H1 (cell line): ENCODE measurements around the gene EXTL1. TPM values are rescaled to one million over a fixed set of nuclear protein-coding genes. Genes with fewer than 3 reads are reported as not detected.

Experiments
- CTCF ChIA-PET: fragments of 300-600 bp; sonication (Branson Sonifier 250); formaldehyde crosslinking; loops from one replicate; lab custom pipeline; 2021; ENCODE audit not compliant: partially characterized antibody; lab: Charles Lee
- POLR2A ChIA-PET: fragments of 300-600 bp; sonication (Branson Sonifier 250); formaldehyde crosslinking; loops from one replicate; lab custom pipeline; 2021; ENCODE audit warnings: inconsistent platforms; ENCODE audit not compliant: partially characterized antibody; lab: Charles Lee
- DNase-seq, 2 experiments: peaks; one replicate each; pipeline versions ENCODE4 v3.0.0 to v3.0.0-alpha.2; 2010 to 2022; ENCODE audit warnings: low spot score in 2 of 2, low read depth in 1 of 2, mixed read lengths in 1 of 2
- FAIRE-seq: peaks from 2 replicates; lab custom pipeline; 2011; peaks lifted over from hg19 to GRCh38; lab: Jason Lieb, UNC
- H2AFZ ChIP-seq: 2 replicates; pipeline ENCODE4 v1.8.1; 2012; ENCODE audit warnings: low read length, inconsistent platforms
- H2AK5ac ChIP-seq: 2 replicates; pipeline ENCODE4 v1.6.1; 2013; ENCODE audit warnings: low read depth, low read length
- H2BK120ac ChIP-seq: replicated peaks from 2 replicates; pipeline ENCODE3; 2013; ENCODE audit warnings: low read depth, low read length, inconsistent platforms
- H2BK12ac ChIP-seq: 2 replicates; pipeline ENCODE4 v1.6.1; 2013; ENCODE audit warnings: low read depth, low read length
- H2BK15ac ChIP-seq: 2 replicates; pipeline ENCODE4 v1.6.1; 2013; ENCODE audit warnings: low read length
- H2BK20ac ChIP-seq: 2 replicates; pipeline ENCODE4 v1.6.1; 2013; ENCODE audit warnings: low read length
- H2BK5ac ChIP-seq: 2 replicates; pipeline ENCODE4 v1.6.1; 2013; ENCODE audit warnings: low read depth, low read length
- H3K14ac ChIP-seq: 2 replicates; pipeline ENCODE4 v1.6.1; 2013; ENCODE audit warnings: inconsistent platforms; ENCODE audit not compliant: insufficient read length
- H3K18ac ChIP-seq: 2 replicates; pipeline ENCODE4 v1.6.1; 2013; ENCODE audit warnings: low read length; ENCODE audit errors: extremely low read depth
- H3K23ac ChIP-seq: 2 replicates; pipeline ENCODE4 v1.6.1; 2013; ENCODE audit warnings: inconsistent platforms; ENCODE audit not compliant: insufficient read length
- H3K23me2 ChIP-seq: 2 replicates; pipeline ENCODE4 v1.6.1; 2013; ENCODE audit warnings: low read depth, low read length
- H3K27ac ChIP-seq: 2 replicates; pipeline ENCODE4 v1.6.1; 2011; ENCODE audit warnings: low read depth, low read length, inconsistent platforms
- H3K27me3 ChIP-seq, 4 experiments: replicated peaks in 1 of 4; 1 replicate in 1 of 4; 2 replicates in 3 of 4; pipeline versions ENCODE4 v1.6.1 to v1.8.1; 2011 to 2013; ENCODE audit warnings: low read length in 3 of 4, mild to moderate bottlenecking in 3 of 4, inconsistent platforms in 2 of 4, mixed read lengths in 2 of 4, moderate library complexity in 1 of 4; ENCODE audit not compliant: control insufficient read depth in 3 of 4, insufficient read depth in 3 of 4; ENCODE audit errors: extremely low read depth in 1 of 4
- H3K36me3 ChIP-seq, 4 experiments: 2 replicates each; pipeline versions ENCODE4 v1.6.1 to v1.8.1; 2011 to 2013; ENCODE audit warnings: mild to moderate bottlenecking in 4 of 4, low read length in 3 of 4, moderate library complexity in 2 of 4, control low read depth in 1 of 4, inconsistent platforms in 1 of 4; ENCODE audit not compliant: insufficient read depth in 4 of 4, control insufficient read depth in 2 of 4
- H3K4ac ChIP-seq: replicated peaks from 2 replicates; pipeline ENCODE3; 2013; ENCODE audit warnings: low read length, low read depth, mixed read lengths, inconsistent platforms; ENCODE audit not compliant: insufficient read length
- H3K4me1 ChIP-seq, 4 experiments: replicated peaks in 1 of 4; 1 replicate in 1 of 4; 2 replicates in 3 of 4; pipeline versions ENCODE4 v1.6.1 to v1.8.1; 2011 to 2013; ENCODE audit warnings: low read length in 3 of 4, inconsistent platforms in 2 of 4, mixed read lengths in 1 of 4; ENCODE audit not compliant: insufficient read depth in 4 of 4, control insufficient read depth in 3 of 4
- H3K4me2 ChIP-seq, 2 experiments: 2 replicates each; pipeline versions ENCODE4 v1.6.1 to v1.8.1; 2011 to 2013; ENCODE audit warnings: low read depth in 2 of 2, low read length in 2 of 2, control low read depth in 1 of 2, inconsistent platforms in 1 of 2, mild to moderate bottlenecking in 1 of 2; ENCODE audit not compliant: insufficient read depth in 1 of 2
- H3K4me3 ChIP-seq, 4 experiments: fragments of 200-600, 300-600 bp in 1 of 4; sonication (generic), shearing (Covaris generic), sonication (Bioruptor Twin) in 1 of 4; 2 replicates each; pipeline versions ENCODE4 v1.5.1 to v1.8.1; 2011 to 2016; ENCODE audit warnings: low read length in 4 of 4, low read depth in 3 of 4, control low read depth in 2 of 4, inconsistent platforms in 2 of 4, mild to moderate bottlenecking in 2 of 4, mixed read lengths in 1 of 4, moderate library complexity in 1 of 4; ENCODE audit not compliant: insufficient read depth in 2 of 4; ENCODE audit errors: extremely low read depth in 1 of 4
- H3K56ac ChIP-seq: replicated peaks from 2 replicates; pipeline ENCODE3; 2013; ENCODE audit warnings: low read depth, mild to moderate bottlenecking, mixed read lengths, low read length, inconsistent platforms; ENCODE audit not compliant: insufficient read length
- H3K79me1 ChIP-seq: 2 replicates; pipeline ENCODE4 v1.6.1; 2013; ENCODE audit warnings: low read depth, low read length, control low read depth
- H3K79me2 ChIP-seq, 2 experiments: 2 replicates each; pipeline versions ENCODE4 v1.6.1 to v1.8.1; 2012 to 2013; ENCODE audit warnings: low read length in 2 of 2, mild to moderate bottlenecking in 2 of 2, inconsistent platforms in 1 of 2; ENCODE audit not compliant: insufficient read depth in 2 of 2, control insufficient read depth in 1 of 2
- H3K9ac ChIP-seq, 4 experiments: replicated peaks in 1 of 4; 1 replicate in 1 of 4; 2 replicates in 3 of 4; pipeline versions ENCODE4 v1.6.1 to v1.8.1; 2011 to 2013; ENCODE audit warnings: low read depth in 3 of 4, low read length in 3 of 4, control low read depth in 2 of 4, mild to moderate bottlenecking in 2 of 4, moderate library complexity in 2 of 4, inconsistent platforms in 1 of 4; ENCODE audit errors: extremely low read depth in 1 of 4
- H3K9me3 ChIP-seq, 2 experiments: 2 replicates each; pipeline versions ENCODE4 v1.6.1 to v1.8.1; 2012 to 2013; ENCODE audit warnings: mild to moderate bottlenecking in 2 of 2, moderate library complexity in 2 of 2, control low read depth in 1 of 2, inconsistent platforms in 1 of 2, low read depth in 1 of 2, low read length in 1 of 2, mixed read lengths in 1 of 2; ENCODE audit not compliant: insufficient read depth in 2 of 2
- H4K20me1 ChIP-seq, 2 experiments: replicated peaks in 1 of 2; 2 replicates each; pipeline versions ENCODE3 to v1.8.1; 2011 to 2013; ENCODE audit warnings: inconsistent platforms in 2 of 2, low read length in 2 of 2, mild to moderate bottlenecking in 1 of 2; ENCODE audit not compliant: insufficient read depth in 2 of 2, control insufficient read depth in 1 of 2
- H4K5ac ChIP-seq: 2 replicates; pipeline ENCODE4 v1.6.1; 2013; ENCODE audit warnings: low read length, low read depth, mixed read lengths, inconsistent platforms; ENCODE audit not compliant: insufficient read length
- H4K8ac ChIP-seq: 2 replicates; pipeline ENCODE4 v1.8.0; 2013; ENCODE audit warnings: mild to moderate bottlenecking, moderate library complexity, low read length, inconsistent platforms; ENCODE audit not compliant: insufficient read depth; ENCODE audit errors: extremely low read depth
- H4K91ac ChIP-seq: replicated peaks from 2 replicates; pipeline ENCODE3; 2013; ENCODE audit warnings: low read length, mixed read lengths, inconsistent platforms; ENCODE audit not compliant: insufficient read length
- POU5F1 ChIP-seq: IDR thresholded peaks from 2 replicates; pipeline ENCODE4 v1.6.1; 2011; ENCODE audit warnings: low read depth, mild to moderate bottlenecking, low read length, moderate library complexity
- RAD21 ChIP-seq, 2 experiments: IDR thresholded peaks in 1 of 2; conservative IDR thresholded peaks in 1 of 2; 2 replicates each; pipeline ENCODE4 v1.6.1; 2011; ENCODE audit warnings: low read depth in 2 of 2, low read length in 2 of 2, improper control_type of control experiment in 1 of 2, inconsistent platforms in 1 of 2, mild to moderate bottlenecking in 1 of 2, moderate library complexity in 1 of 2
- WGBS, 2 experiments: shearing (Covaris generic) in 1 of 2; methylation state at CpG; one replicate each; pipeline versions ENCODE4 v1.1.6 to v1.1.7; 2013 to 2015; ENCODE audit warnings: low lambda C conversion rate in 2 of 2, mixed read lengths in 2 of 2, inconsistent platforms in 1 of 2, low coverage in 1 of 2, missing lambda C conversion rate in 1 of 2; ENCODE audit not compliant: insufficient replicate concordance in 2 of 2, insufficient coverage in 1 of 2, insufficient read length in 1 of 2; ENCODE audit errors: extremely low coverage in 1 of 2, missing lambda C conversion rate in 1 of 2; 5-methylcytosine and 5-hydroxymethylcytosine counted together
- polyA plus RNA-seq, 7 experiments: library from polyadenylated mRNA; depleted of rRNA in 3 of 7; stranded (reverse) in 5 of 7; unstranded in 2 of 7; fragments of >200 nt in 5 of 7; fragments of 200-250 nt in 2 of 7; gene quantifications; 1 replicate in 5 of 7; 2 replicates in 1 of 7; 4 replicates in 1 of 7; pipeline versions ENCODE4 v1.2.1 to v1.2.3, GENCODE V29; 2011 to 2013; ENCODE audit warnings: missing spikeins in 2 of 7, mixed read lengths in 2 of 7
- total RNA-seq: library from RNA; stranded (reverse); fragmentation: NEBNext Ultra II Directional; extraction: Animal tissue kit (Norgen Biotek cat#: 25700); gene quantifications from 2 replicates; pipeline ENCODE4 v1.2.1, GENCODE V29; 2021

Gene EXTL1
- total and polyA plus RNA-seq, 2 of the 8 experiments (the other 6 are each of a cell fraction or from before 2014, with no cell fraction given) = 0.89 to 1.2 TPM

DNA sequence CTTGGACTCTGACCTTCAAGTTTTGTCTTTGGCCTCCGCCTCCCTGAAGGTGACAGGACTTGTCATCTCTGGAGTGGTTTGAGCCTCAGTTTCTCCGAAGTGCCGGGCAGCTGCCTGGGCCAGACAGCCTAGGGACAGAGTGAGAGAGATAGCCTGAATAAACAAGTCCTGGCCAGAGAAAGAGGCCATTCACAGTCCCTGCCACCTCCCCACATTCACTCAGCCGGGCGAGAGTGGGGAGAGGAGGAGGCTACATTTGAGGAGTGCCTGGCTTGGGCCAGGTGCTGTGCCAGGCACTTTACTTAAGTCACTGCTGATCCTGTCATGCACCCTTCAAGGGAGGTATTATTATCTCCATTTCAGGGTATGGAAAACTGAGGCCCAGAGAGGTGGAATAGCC, 3.5 kb downstream of the EXTL1 start:
- no peak overlapping the region for H3K23ac ChIP-seq
- no peak overlapping the region for H4K91ac ChIP-seq
- H2BK15ac ChIP-seq = no peak overlapping the region
- H3K18ac ChIP-seq = no peak overlapping the region
- DNase-seq (no peak), FAIRE-seq (no peak)
- CTCF ChIA-PET = interaction anchor here (0.6 to 6.4 kb wide), 4 partner anchors 10 to 121 kb away, joined by 4 to 46 read pairs (median 6); no protein-coding TSS in a partner anchor
- H2BK20ac ChIP-seq = no peak overlapping the region
- H3K27ac ChIP-seq = no peak overlapping the region
- peaks cover 3% of the 10 kb centered on the region; the same call in 1 of the 2 replicates for H3K23me2 ChIP-seq
- no peaks in the 10 kb centered on the region for H3K9me3 ChIP-seq
- H3K4me3 ChIP-seq = no peak overlapping the region
- no peak overlapping the region for H2AK5ac ChIP-seq
- no peaks in the 10 kb centered on the region for H4K20me1 ChIP-seq
- H3K27me3 ChIP-seq = no peaks in the 10 kb centered on the region
- no peak overlapping the region for H2BK12ac ChIP-seq
- H4K8ac ChIP-seq = no peak overlapping the region
- H3K14ac ChIP-seq = no peak overlapping the region
- H3K79me2 ChIP-seq = no peaks in the 10 kb centered on the region
- 86% methylated on average over 5 of the region's 5 CpGs; no CpG with 5 or more reads in 1 of the 2 experiments for whole genome bisulfite sequencing, 2 experiments
- H3K4me1 ChIP-seq = peaks cover 0 to 16% (median 13%) of the 10 kb centered on the region in 4 experiments; a peak in 6 of 7 replicates
- H3K9ac ChIP-seq = no peak overlapping the region
- H3K36me3 ChIP-seq = no peaks in the 10 kb centered on the region
- POLR2A ChIA-PET = interaction anchor here (0.9 to 1.6 kb wide), 3 partner anchors 11 to 205 kb away, joined by 3 to 6 read pairs (median 3); partner anchors contain the start of gene MTFR1L
- H3K4ac ChIP-seq = no peak overlapping the region
- no peak overlapping the region for H3K4me2 ChIP-seq
- no peaks in the 10 kb centered on the region for H3K79me1 ChIP-seq
- H2BK5ac ChIP-seq = no peak overlapping the region
- no peak overlapping the region for H4K5ac ChIP-seq
- H2BK120ac ChIP-seq = no peak overlapping the region
- no peak overlapping the region for H3K56ac ChIP-seq
- H2AFZ ChIP-seq = no peak overlapping the region
- TF ChIP-seq POU5F1 (no peak), RAD21 (IDR thresholded peaks at IDR 0.05 in 1 of 2, conservative IDR thresholded peaks at IDR 0.05 in 1 of 2; ENCODE audit: low read depth in 2 of 2, low read length in 2 of 2) (no peak)
